Medulla oblongata (tissue), 1 donor: Measurements from ENCODE around the gene RB1.
"Not testable (repeated sequence)": the region's sequence is repeated elsewhere in the genome, so short reads cannot be mapped to it uniquely, and the experiment has no call there.

ENCODE experiments used
- DNase-seq: peaks from one replicate; pipeline ENCODE4 v3.0.0-alpha.2; 2015; ENCODE audit errors: extremely low spot score

RB1 gene

GRCh38 chr13:48349525-48349924 is 46.0 kb downstream of the RB1 start:
- no peak for DNase-seq

- DNase-seq = no peak
Observed at GRCh38 chr13:48353590-48353989, 50.0 kb downstream of the RB1 start.

- not testable (repeated sequence) for DNase-seq
Observed at GRCh38 chr13:48355524-48355923, 52.0 kb downstream of the RB1 start.

- no peak for DNase-seq
Observed at GRCh38 chr13:48356750-48357149, 53.2 kb downstream of the RB1 start.

- no peak for DNase-seq
Observed at GRCh38 chr13:48369988-48370387, 66.4 kb downstream of the RB1 start.

GRCh38 chr13:48370815-48371214 is 67.3 kb downstream of the RB1 start:
- DNase-seq = no peak

GRCh38 chr13:48377857-48378256 is 74.3 kb downstream of the RB1 start:
- DNase-seq = no peak

GRCh38 chr13:48380581-48380980 is 77.0 kb downstream of the RB1 start:
- no peak for DNase-seq

GRCh38 chr13:48383384-48383783 is 79.8 kb downstream of the RB1 start:
- no peak for DNase-seq

- no peak for DNase-seq
Observed at GRCh38 chr13:48386816-48387215, 83.3 kb downstream of the RB1 start.

- DNase-seq = no peak
Observed at GRCh38 chr13:48391257-48391656, 87.7 kb downstream of the RB1 start.

GRCh38 chr13:48393030-48393697 is 89.6 kb downstream of the RB1 start:
- DNase-seq = no peak

GRCh38 chr13:48393698-48394085 is 90.1 kb downstream of the RB1 start:
- no peak for DNase-seq

- DNase-seq = no peak
Observed at GRCh38 chr13:48397744-48398143, 94.2 kb downstream of the RB1 start.

- no peak for DNase-seq
Observed at GRCh38 chr13:48398450-48399095, 95.0 kb downstream of the RB1 start.

- no peak for DNase-seq
Observed at GRCh38 chr13:48400090-48400694, 96.6 kb downstream of the RB1 start.

- DNase-seq = peak; percentile 33
Observed at GRCh38 chr13:48400850-48401291, 97.3 kb downstream of the RB1 start.

- peak; percentile 6 for DNase-seq
Observed at GRCh38 chr13:48401480-48401879, 97.9 kb downstream of the RB1 start.

- no peak for DNase-seq
Observed at GRCh38 chr13:48402325-48402932, 98.9 kb downstream of the RB1 start.

GRCh38 chr13:48403151-48403631 is 99.6 kb downstream of the RB1 start:
- DNase-seq = peak; percentile 12

GRCh38 chr13:48403913-48404312 is 100.4 kb downstream of the RB1 start:
- peak; percentile 52 for DNase-seq

GRCh38 chr13:48404952-48405351 is 101.4 kb downstream of the RB1 start:
- DNase-seq = no peak

- no peak for DNase-seq
Observed at GRCh38 chr13:48405875-48406274, 102.3 kb downstream of the RB1 start.
